ENCODE results near the gene PRKN.

- TF ChIP-seq CTCF (IDR thresholded peaks at IDR 0.05) (no peak), POLR2A (IDR thresholded peaks at IDR 0.05) (no peak), POLR2AphosphoS5 (IDR thresholded peaks at IDR 0.05; ENCODE audit: insufficient read depth in 1 of 2, low read depth in 1 of 2) (no peak)
Observed at GRCh38 chr6:161532536-161532935, 1195.0 kb downstream of the PRKN start.
